Liver (tissue), 9 donors: ENCODE results near the gene GLB1L2. TPM values are rescaled to one million over a fixed set of nuclear protein-coding genes. Genes with fewer than 3 reads are reported as not detected.

Experiments
- DNase-seq: peaks from one replicate; pipeline ENCODE4 v3.0.0-alpha.2; 2017; ENCODE audit warnings: low spot score
- H3K27ac ChIP-seq, 2 donors: one replicate each; pipeline ENCODE4 v1.7.0; 2013; ENCODE audit warnings: inconsistent platforms in 2 of 2, low read length in 2 of 2, control low read depth in 1 of 2, low read depth in 1 of 2, mild to moderate bottlenecking in 1 of 2
- H3K27me3 ChIP-seq, 4 donors: one replicate each; pipeline versions ENCODE4 v1.6.1 to v1.7.0; 2013; ENCODE audit warnings: low read length in 3 of 4, inconsistent platforms in 1 of 4, mild to moderate bottlenecking in 1 of 4, moderate library complexity in 1 of 4; ENCODE audit not compliant: control insufficient read depth in 4 of 4, insufficient read depth in 4 of 4
- H3K36me3 ChIP-seq, 4 donors: one replicate each; pipeline versions ENCODE4 v1.6.1 to v1.7.0; 2013; ENCODE audit warnings: low read length in 3 of 4, mild to moderate bottlenecking in 3 of 4, low read depth in 1 of 4, moderate library complexity in 1 of 4; ENCODE audit not compliant: control insufficient read depth in 4 of 4, insufficient read depth in 3 of 4
- H3K4me1 ChIP-seq, 4 donors: one replicate each; pipeline versions ENCODE4 v1.6.1 to v1.7.0; 2013; ENCODE audit warnings: low read length in 3 of 4, mild to moderate bottlenecking in 3 of 4, moderate library complexity in 1 of 4; ENCODE audit not compliant: control insufficient read depth in 4 of 4, insufficient read depth in 4 of 4
- H3K4me3 ChIP-seq, 3 donors: one replicate each; pipeline versions ENCODE4 v1.6.1 to v1.7.0; 2013; ENCODE audit warnings: low read length in 3 of 3, control low read depth in 1 of 3, low read depth in 1 of 3, mild to moderate bottlenecking in 1 of 3
- H3K9ac ChIP-seq, 2 donors: one replicate each; pipeline ENCODE4 v1.7.0; 2013; ENCODE audit warnings: low read length in 2 of 2, mild to moderate bottlenecking in 2 of 2, moderate library complexity in 2 of 2, control low read depth in 1 of 2, low read depth in 1 of 2
- H3K9me3 ChIP-seq, 4 donors: one replicate each; pipeline versions ENCODE4 v1.6.1 to v1.7.0; 2013; ENCODE audit warnings: low read length in 3 of 4; ENCODE audit not compliant: control insufficient read depth in 4 of 4
- ATF3 ChIP-seq: IDR thresholded peaks from 2 replicates; pipeline ENCODE4 v1.6.1; 2016; ENCODE audit warnings: antibody characterized with exemption
- CTCF ChIP-seq: fragments of 150-350 bp; IDR thresholded peaks from 2 replicates; pipeline ENCODE4 v1.5.1; 2017; ENCODE audit warnings: improper control_type of control experiment, low read depth, low read length; ENCODE audit not compliant: missing input control
- EGR1 ChIP-seq, 2 donors: IDR thresholded peaks; 2 replicates each; pipeline ENCODE4 v1.6.1; 2016 to 2018; ENCODE audit warnings: antibody characterized with exemption in 2 of 2, low read depth in 2 of 2
- FOXA2 ChIP-seq: IDR thresholded peaks from 2 replicates; pipeline ENCODE4 v1.6.1; 2016; ENCODE audit warnings: antibody characterized with exemption
- GABPA ChIP-seq, 2 donors: IDR thresholded peaks in 1 of 2; conservative IDR thresholded peaks in 1 of 2; 2 replicates each; pipeline ENCODE4 v1.6.1; 2016; ENCODE audit warnings: antibody characterized with exemption in 2 of 2, mild to moderate bottlenecking in 1 of 2, moderate library complexity in 1 of 2
- HNF4A ChIP-seq, 2 donors: conservative IDR thresholded peaks; 2 replicates each; pipeline ENCODE4 v1.6.1; 2016; ENCODE audit warnings: antibody characterized with exemption in 2 of 2, mild to moderate bottlenecking in 2 of 2
- HNF4G ChIP-seq: IDR thresholded peaks from 2 replicates; pipeline ENCODE4 v1.6.1; 2016; ENCODE audit warnings: antibody characterized with exemption
- JUND ChIP-seq, 2 donors: IDR thresholded peaks; 2 replicates each; pipeline ENCODE4 v1.6.1; 2016; ENCODE audit warnings: antibody characterized with exemption in 2 of 2
- MAX ChIP-seq: IDR thresholded peaks from 2 replicates; pipeline ENCODE4 v1.6.1; 2016; ENCODE audit warnings: antibody characterized with exemption
- NR2F2 ChIP-seq: IDR thresholded peaks from 2 replicates; pipeline ENCODE4 v1.6.1; 2016; ENCODE audit warnings: antibody characterized with exemption
- REST ChIP-seq: IDR thresholded peaks from 2 replicates; pipeline ENCODE4 v1.6.1; 2016; ENCODE audit warnings: antibody characterized with exemption, mild to moderate bottlenecking
- RXRA ChIP-seq, 2 donors: IDR thresholded peaks; 2 replicates each; pipeline ENCODE4 v1.6.1; 2017 to 2018; ENCODE audit warnings: antibody characterized with exemption in 2 of 2, mild to moderate bottlenecking in 1 of 2
- SP1 ChIP-seq: IDR thresholded peaks from 2 replicates; pipeline ENCODE4 v1.6.1; 2018; ENCODE audit warnings: antibody characterized with exemption, mild to moderate bottlenecking
- TAF1 ChIP-seq: conservative IDR thresholded peaks from 2 replicates; pipeline ENCODE4 v1.6.1; 2016; ENCODE audit warnings: antibody characterized with exemption, mild to moderate bottlenecking
- YY1 ChIP-seq: IDR thresholded peaks from 2 replicates; pipeline ENCODE4 v1.6.1; 2016; ENCODE audit warnings: antibody characterized with exemption, mild to moderate bottlenecking
- ZBTB33 ChIP-seq: IDR thresholded peaks from 2 replicates; pipeline ENCODE4 v1.6.1; 2016; ENCODE audit warnings: antibody characterized with exemption
- WGBS: extraction: QIAGEN DNeasy Blood & Tissue Kit; methylation state at CpG from one replicate; pipeline ENCODE4 v1.1.7; 2013; 5-methylcytosine and 5-hydroxymethylcytosine counted together
- polyA plus RNA-seq, 2 donors: library from polyadenylated mRNA; stranded (reverse) in 1 of 2; unstranded in 1 of 2; fragments of 200-250 nt in 1 of 2; fragments of >200 nt in 1 of 2; fragmentation: Nextera tagmentation in 1 of 2; extraction: Ambion mirVana in 1 of 2; gene quantifications; one replicate each; pipeline versions ENCODE4 v1.2.1 to v1.2.3, GENCODE V29; 2013 to 2015
- total RNA-seq, 2 donors: library from RNA; depleted of rRNA; stranded (reverse); fragments of >200 nt; gene quantifications; one replicate each; pipeline ENCODE4 v1.2.3, GENCODE V29; 2014
- donor health status: healthy.
- donor health status: healthy.
- donor health status: healthy.
- donor health status: healthy.
- donor health status: healthy.

Gene GLB1L2
- total and polyA plus RNA-seq, 4 donors: 0.23 to 0.50 (median 0.42) TPM

GRCh38 chr11:134398079-134398444, 66.3 kb downstream of the GLB1L2 start (continued):
- TF ChIP-seq CTCF: no peak

GRCh38 chr11:134398644-134399292, 67.0 kb downstream of the GLB1L2 start:
- peaks cover 8 to 28% (median 19%) of the 10 kb centered on the region in 4 donors for H3K4me1 ChIP-seq
- H3K27ac ChIP-seq: no peak overlapping the region
- H3K9ac ChIP-seq: no peak overlapping the region
- no peaks in the 10 kb centered on the region for H3K9me3 ChIP-seq
- no peaks in the 10 kb centered on the region for H3K27me3 ChIP-seq
- H3K4me3 ChIP-seq: no peak overlapping the region
- no peak for DNase-seq
- WGBS: 75% methylated on average over 13 of the region's 13 CpGs
- H3K36me3 ChIP-seq: no peaks in the 10 kb centered on the region
- TF ChIP-seq RXRA (IDR thresholded peaks at IDR 0.05): no peak
- no peak for TF ChIP-seq FOXA2
- TF ChIP-seq MAX: no peak
- no peak for TF ChIP-seq HNF4A (conservative IDR thresholded peaks at IDR 0.05)
- TF ChIP-seq YY1: no peak
- no peak for TF ChIP-seq EGR1 (IDR thresholded peaks at IDR 0.05; ENCODE audit: low read depth in 2 of 2)
- TF ChIP-seq CTCF: no peak
- no peak for TF ChIP-seq GABPA (IDR thresholded peaks at IDR 0.05 in 1 of 2, conservative IDR thresholded peaks at IDR 0.05 in 1 of 2)
- no peak for TF ChIP-seq SP1
- TF ChIP-seq HNF4G: no peak
- no peak for TF ChIP-seq ATF3
- no peak for TF ChIP-seq JUND (IDR thresholded peaks at IDR 0.05)
- TF ChIP-seq NR2F2: no peak

GRCh38 chr11:134399293-134399654, 67.5 kb downstream of the GLB1L2 start:
- no peak for DNase-seq
- Histone ChIP-seq H3K4me1 (peaks cover 8 to 25% (median 19%) of the 10 kb centered on the region in 4 donors), H3K27ac (no peak overlapping the region), H3K4me3 (no peak overlapping the region), H3K27me3 (no peaks in the 10 kb centered on the region), H3K36me3 (no peaks in the 10 kb centered on the region), H3K9me3 (no peaks in the 10 kb centered on the region), H3K9ac (no peak overlapping the region)
- 95% methylated on average over 8 of the region's 8 CpGs for WGBS
- TF ChIP-seq HNF4G (no peak), JUND (IDR thresholded peaks at IDR 0.05) (no peak), ATF3 (no peak), CTCF (no peak), NR2F2 (no peak), HNF4A (conservative IDR thresholded peaks at IDR 0.05) (no peak), REST (no peak), EGR1 (IDR thresholded peaks at IDR 0.05; ENCODE audit: low read depth in 2 of 2) (no peak), ZBTB33 (no peak), GABPA (IDR thresholded peaks at IDR 0.05 in 1 of 2, conservative IDR thresholded peaks at IDR 0.05 in 1 of 2) (no peak), YY1 (no peak), TAF1 (no peak)
